Upper lobe of left lung (tissue), 6 donors: Measurements from ENCODE around the gene SUCLG1. TPM values are rescaled to one million over a fixed set of nuclear protein-coding genes. Genes with fewer than 3 reads are reported as not detected.

ENCODE experiments used
- ATAC-seq, 2 donors: fragments of 200-7000 bp; cut with Tn5 transposase; one replicate each; pipeline ENCODE4 v1.9.1; 2022; ENCODE audit warnings: mild to moderate bottlenecking in 2 of 2, moderate library complexity in 2 of 2; ENCODE audit not compliant: low FRiP score in 2 of 2
- DNase-seq, 2 donors: peaks; one replicate each; pipeline ENCODE4 v3.0.0-alpha.2; 2019 to 2020
- H3K27ac ChIP-seq, 4 donors: fragments of 200-600 bp; sonication (generic); one replicate each; pipeline ENCODE4 v1.5.1; 2016 to 2019
- H3K27me3 ChIP-seq, 4 donors: fragments of 200-600 bp; sonication (generic); one replicate each; pipeline ENCODE4 v1.5.1; 2017 to 2019
- H3K36me3 ChIP-seq, 4 donors: fragments of 200-600 bp; sonication (generic); one replicate each; pipeline ENCODE4 v1.5.1; 2016 to 2019
- H3K4me1 ChIP-seq, 4 donors: fragments of 200-600 bp; sonication (generic); one replicate each; pipeline ENCODE4 v1.5.1; 2018 to 2019
- H3K4me3 ChIP-seq, 4 donors: fragments of 200-600 bp; sonication (generic); one replicate each; pipeline ENCODE4 v1.5.1; 2017 to 2019; ENCODE audit warnings: mild to moderate bottlenecking in 2 of 4, moderate library complexity in 1 of 4
- H3K9me3 ChIP-seq, 4 donors: fragments of 200-600 bp; sonication (generic); one replicate each; pipeline ENCODE4 v1.5.1; 2018 to 2019
- CTCF ChIP-seq, 6 experiments: fragments of 450-650 bp in 4 of 6; fragments of 200-600 bp in 2 of 6; sonication (generic) in 2 of 6; IDR thresholded peaks; one replicate each; pipeline ENCODE4 v1.5.1; 2016 to 2019; ENCODE audit warnings: antibody characterized with exemption in 6 of 6
- EP300 ChIP-seq, 4 donors: sonication (generic); formaldehyde crosslinking; IDR thresholded peaks; one replicate each; pipeline ENCODE4 v1.5.1; 2017; ENCODE audit warnings: antibody characterized with exemption in 4 of 4, control low read depth in 2 of 4
- POLR2A ChIP-seq, 4 donors: fragments of 450-650 bp; IDR thresholded peaks; one replicate each; pipeline ENCODE4 v1.5.1; 2016 to 2017; ENCODE audit warnings: antibody characterized with exemption in 4 of 4, mild to moderate bottlenecking in 2 of 4
- POLR2AphosphoS5 ChIP-seq, 2 donors: sonication (generic); formaldehyde crosslinking; IDR thresholded peaks; one replicate each; pipeline ENCODE4 v1.5.1; 2017; ENCODE audit warnings: antibody characterized with exemption in 2 of 2
- WGBS, 2 donors: methylation state at CpG; one replicate each; pipeline ENCODE4 v1.1.5; 2017 to 2018; 5-methylcytosine and 5-hydroxymethylcytosine counted together
- total RNA-seq, 6 donors: library from RNA; depleted of rRNA in 4 of 6; stranded (reverse); fragments of >200 nt in 4 of 6; gene quantifications; one replicate each; pipeline versions ENCODE4 v1.1.0 to v1.2.1, GENCODE V29; 2016 to 2021
- donor health status: DM: no; HTN: no; CAD: no; lungs with moderate emphysema.
- donor health status: DM: no; HTN: yes; CAD: no; lungs with severe emphysema.

The SUCLG1 gene
- total RNA-seq, 6 donors from 2014 or later: 25.6 to 80.4 (median 55.3) TPM

GRCh38 chr2:84395820-84396219 is 63.3 kb downstream of the SUCLG1 start:
- no peak for ATAC-seq
- TF ChIP-seq POLR2AphosphoS5 (IDR thresholded peaks at IDR 0.05): no peak
- TF ChIP-seq EP300 (IDR thresholded peaks at IDR 0.05): no peak
- no peak for TF ChIP-seq CTCF (IDR thresholded peaks at IDR 0.05)
- no peak for TF ChIP-seq POLR2A (IDR thresholded peaks at IDR 0.05)
- Histone ChIP-seq H3K4me1 (no peaks in the 10 kb centered on the region), H3K4me3 (no peak overlapping the region), H3K27ac (no peak overlapping the region), H3K9me3 (no peaks in the 10 kb centered on the region), H3K27me3 (no peaks in the 10 kb centered on the region), H3K36me3 (no peaks in the 10 kb centered on the region)
- WGBS, 2 donors: 50 to 68% methylated on average over 3 of the region's 3 CpGs
- DNase-seq: no peak

GRCh38 chr2:84394628-84395027 is 64.5 kb downstream of the SUCLG1 start:
- H3K4me3 ChIP-seq: no peak overlapping the region
- H3K9me3 ChIP-seq: no peaks in the 10 kb centered on the region
- no peaks in the 10 kb centered on the region for H3K4me1 ChIP-seq
- TF ChIP-seq POLR2A (IDR thresholded peaks at IDR 0.05): no peak
- no peak for TF ChIP-seq EP300 (IDR thresholded peaks at IDR 0.05)
- no peak for TF ChIP-seq CTCF (IDR thresholded peaks at IDR 0.05)
- no peak for TF ChIP-seq POLR2AphosphoS5 (IDR thresholded peaks at IDR 0.05)
- no peak for ATAC-seq
- no peaks in the 10 kb centered on the region for H3K36me3 ChIP-seq
- H3K27me3 ChIP-seq: no peaks in the 10 kb centered on the region
- WGBS, 2 donors: 59 to 61% methylated on average over 2 of the region's 2 CpGs
- DNase-seq: no peak
- H3K27ac ChIP-seq: no peak overlapping the region

- H3K4me1 ChIP-seq: no peaks in the 10 kb centered on the region
These were observed 65.3 kb downstream of the SUCLG1 start for GRCh38 chr2:84393829-84394228.

GRCh38 chr2:84389794-84390193 is 69.3 kb downstream of the SUCLG1 start:
- Histone ChIP-seq H3K9me3 (no peaks in the 10 kb centered on the region), H3K27me3 (no peaks in the 10 kb centered on the region), H3K4me3 (no peak overlapping the region), H3K36me3 (no peaks in the 10 kb centered on the region), H3K27ac (no peak overlapping the region), H3K4me1 (no peaks in the 10 kb centered on the region)
- DNase-seq (peak in 1 of 2 donors; percentile 12), ATAC-seq (peak; percentile 34 to 56)
- no peak for TF ChIP-seq POLR2A (IDR thresholded peaks at IDR 0.05)
- no peak for TF ChIP-seq CTCF (IDR thresholded peaks at IDR 0.05)
- TF ChIP-seq EP300 (IDR thresholded peaks at IDR 0.05): no peak
- no peak for TF ChIP-seq POLR2AphosphoS5 (IDR thresholded peaks at IDR 0.05)
- WGBS, 2 donors: 80 to 83% methylated on average over 1 of the region's 1 CpG

More at GRCh38 chr2:84393829-84394228, 65.3 kb downstream of the SUCLG1 start:
- Histone ChIP-seq H3K27ac (no peak overlapping the region), H3K9me3 (no peaks in the 10 kb centered on the region), H3K36me3 (no peaks in the 10 kb centered on the region), H3K27me3 (no peaks in the 10 kb centered on the region), H3K4me3 (no peak overlapping the region)
- ATAC-seq (no peak), DNase-seq (no peak)
- TF ChIP-seq POLR2AphosphoS5 (IDR thresholded peaks at IDR 0.05) (no peak), EP300 (IDR thresholded peaks at IDR 0.05) (no peak), CTCF (IDR thresholded peaks at IDR 0.05) (no peak), POLR2A (IDR thresholded peaks at IDR 0.05) (no peak)

- H3K4me3 ChIP-seq: no peak overlapping the region
- peaks cover 0 to 3% (median 0%) of the 10 kb centered on the region in 4 donors for H3K9me3 ChIP-seq
- H3K27ac ChIP-seq: no peak overlapping the region
- DNase-seq (peak in 1 of 2 donors; percentile 35), ATAC-seq (peak in 1 of 2 donors; percentile 57)
- no peaks in the 10 kb centered on the region for H3K4me1 ChIP-seq
- TF ChIP-seq POLR2AphosphoS5 (IDR thresholded peaks at IDR 0.05) (no peak), EP300 (IDR thresholded peaks at IDR 0.05) (no peak)
- 77 to 86% methylated on average over 3 to 9 of the region's 9 CpGs for WGBS, 2 donors
- no peaks in the 10 kb centered on the region for H3K36me3 ChIP-seq
- H3K27me3 ChIP-seq: no peaks in the 10 kb centered on the region
These were observed 70.1 kb downstream of the SUCLG1 start for GRCh38 chr2:84388921-84389490.
